Smooth muscle cell (in vitro differentiated cells): ENCODE measurements around the gene NSMCE1. TPM values are rescaled to one million over a fixed set of nuclear protein-coding genes. Genes with fewer than 3 reads are reported as not detected.
"Not testable (repeated sequence)": the region's sequence is repeated elsewhere in the genome, so short reads cannot be mapped to it uniquely, and the experiment has no call there.

Experiments
- DNase-seq: peaks from one replicate; lab custom pipeline; 2025; ENCODE audit not compliant: unreplicated experiment; lab: John Stamatoyannopoulos, UW
- H2AFZ ChIP-seq: fragments of 200-600 bp; sonication (generic); 2 replicates; pipeline ENCODE4 v1.6.0; 2016; ENCODE audit warnings: antibody characterized with exemption, low read depth, mild to moderate bottlenecking
- H3F3A ChIP-seq: fragments of 200-600 bp; sonication (generic); 2 replicates; pipeline ENCODE4 v1.6.0; 2017; ENCODE audit warnings: antibody characterized with exemption, low read depth
- H3K27ac ChIP-seq: fragments of 200-600 bp; sonication (generic); 2 replicates; pipeline ENCODE4 v1.5.1; 2016; ENCODE audit warnings: low read depth, mild to moderate bottlenecking
- H3K27me3 ChIP-seq: fragments of 200-600 bp; sonication (generic); 2 replicates; pipeline ENCODE4 v1.6.1; 2016; ENCODE audit warnings: low read depth, mild to moderate bottlenecking
- H3K36me3 ChIP-seq: fragments of 200-600 bp; sonication (generic); 2 replicates; pipeline ENCODE4 v1.5.1; 2016; ENCODE audit warnings: low read depth
- H3K4me1 ChIP-seq: fragments of 200-600 bp; sonication (generic); 2 replicates; pipeline ENCODE4 v1.5.1; 2016; ENCODE audit warnings: low read depth
- H3K4me2 ChIP-seq: fragments of 200-600 bp; sonication (generic); 2 replicates; pipeline ENCODE4 v1.6.0; 2016; ENCODE audit warnings: mild to moderate bottlenecking
- H3K4me3 ChIP-seq: fragments of 200-600 bp; sonication (generic); 2 replicates; pipeline ENCODE4 v1.5.1; 2016; ENCODE audit warnings: mild to moderate bottlenecking
- H3K79me2 ChIP-seq: fragments of 200-600 bp; sonication (generic); 2 replicates; pipeline ENCODE4 v1.6.0; 2016; ENCODE audit warnings: low read depth, mild to moderate bottlenecking
- H3K9ac ChIP-seq: fragments of 200-600 bp; sonication (generic); 2 replicates; pipeline ENCODE4 v1.6.0; 2016; ENCODE audit warnings: low read depth
- H3K9me3 ChIP-seq: fragments of 200-600 bp; sonication (generic); replicated peaks from 2 replicates; pipeline ENCODE4 v1.5.1; 2016; ENCODE audit warnings: low read depth
- H4K20me1 ChIP-seq: fragments of 200-600 bp; sonication (generic); 2 replicates; pipeline ENCODE4 v1.6.0; 2016; ENCODE audit warnings: low read depth
- WGBS: methylation state at CpG from one replicate; pipeline ENCODE4 v1.1.7; 2016; ENCODE audit warnings: low lambda C conversion rate; 5-methylcytosine and 5-hydroxymethylcytosine counted together
- polyA plus RNA-seq: library from polyadenylated mRNA; unstranded; fragments of >200 nt; fragmentation: Nextera tagmentation; extraction: Ambion mirVana; gene quantifications from 2 replicates; pipeline ENCODE4 v1.2.1, GENCODE V29; 2016
- total RNA-seq: library from RNA; depleted of rRNA; stranded (reverse); fragments of >200 nt; gene quantifications from 2 replicates; pipeline ENCODE4 v1.2.3, GENCODE V29; 2014
- TF ChIP-seq, protein P1 (sequence below): fragments of 200-600 bp; sonication (generic); IDR thresholded peaks from 2 replicates; pipeline ENCODE4 v1.5.1; 2017; ENCODE audit warnings: borderline replicate concordance, mild to moderate bottlenecking, antibody characterized with exemption; ENCODE audit not compliant: insufficient read depth, poor library complexity, severe bottlenecking

NSMCE1 gene
- total and polyA plus RNA-seq, 2 experiments from 2014 or later = 36.9 to 59.1 TPM

DNA sequence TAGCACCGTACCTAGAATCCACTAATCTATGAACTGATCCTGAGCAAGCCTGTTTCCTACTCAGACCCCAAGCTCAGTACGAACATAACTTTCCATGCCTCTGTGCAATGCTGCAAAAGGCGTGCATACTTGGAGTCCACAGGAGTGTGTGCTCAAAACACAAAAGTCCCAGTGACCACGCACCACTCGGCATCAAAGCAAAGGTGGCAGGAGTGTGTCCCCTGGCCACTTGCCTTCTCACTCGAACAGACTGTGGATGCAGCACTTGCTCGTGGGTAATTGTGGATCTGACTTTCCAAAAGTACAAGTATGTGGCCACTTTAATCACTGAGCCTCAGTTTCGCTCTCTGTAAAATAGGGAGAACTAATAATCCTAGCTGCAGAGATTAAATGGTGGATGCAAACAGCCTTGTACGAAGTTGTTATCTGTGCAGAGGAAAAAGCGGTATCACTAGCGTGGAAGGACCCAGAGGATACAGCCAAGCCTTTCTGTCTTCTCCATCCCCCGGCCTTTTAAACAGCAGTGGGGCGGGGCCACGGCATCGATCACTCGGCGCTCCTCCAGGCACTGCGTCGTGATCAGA is 65.6 kb downstream of the NSMCE1 start:
- H3F3A ChIP-seq = no peaks in the 10 kb centered on the region
- TF ChIP-seq, protein P1, sequence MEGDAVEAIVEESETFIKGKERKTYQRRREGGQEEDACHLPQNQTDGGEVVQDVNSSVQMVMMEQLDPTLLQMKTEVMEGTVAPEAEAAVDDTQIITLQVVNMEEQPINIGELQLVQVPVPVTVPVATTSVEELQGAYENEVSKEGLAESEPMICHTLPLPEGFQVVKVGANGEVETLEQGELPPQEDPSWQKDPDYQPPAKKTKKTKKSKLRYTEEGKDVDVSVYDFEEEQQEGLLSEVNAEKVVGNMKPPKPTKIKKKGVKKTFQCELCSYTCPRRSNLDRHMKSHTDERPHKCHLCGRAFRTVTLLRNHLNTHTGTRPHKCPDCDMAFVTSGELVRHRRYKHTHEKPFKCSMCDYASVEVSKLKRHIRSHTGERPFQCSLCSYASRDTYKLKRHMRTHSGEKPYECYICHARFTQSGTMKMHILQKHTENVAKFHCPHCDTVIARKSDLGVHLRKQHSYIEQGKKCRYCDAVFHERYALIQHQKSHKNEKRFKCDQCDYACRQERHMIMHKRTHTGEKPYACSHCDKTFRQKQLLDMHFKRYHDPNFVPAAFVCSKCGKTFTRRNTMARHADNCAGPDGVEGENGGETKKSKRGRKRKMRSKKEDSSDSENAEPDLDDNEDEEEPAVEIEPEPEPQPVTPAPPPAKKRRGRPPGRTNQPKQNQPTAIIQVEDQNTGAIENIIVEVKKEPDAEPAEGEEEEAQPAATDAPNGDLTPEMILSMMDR = no peak
- no peaks in the 10 kb centered on the region for H3K9me3 ChIP-seq
- H3K27ac ChIP-seq = peak overlapping the region; percentile 90
- H2AFZ ChIP-seq = peak overlapping the region; percentile 71
- peak overlapping the region; percentile 78 for H3K4me2 ChIP-seq
- H3K9ac ChIP-seq = peak overlapping the region; percentile 90
- 31% methylated on average over 19 of the region's 19 CpGs for WGBS
- peaks cover 7% of the 10 kb centered on the region for H3K4me1 ChIP-seq
- DNase-seq = no peak
- no peaks in the 10 kb centered on the region for H3K36me3 ChIP-seq
- H3K27me3 ChIP-seq = no peaks in the 10 kb centered on the region
- H3K4me3 ChIP-seq = peak overlapping the region; percentile 64
- H4K20me1 ChIP-seq = no peaks in the 10 kb centered on the region
- H3K79me2 ChIP-seq = peaks cover 6% of the 10 kb centered on the region

DNA sequence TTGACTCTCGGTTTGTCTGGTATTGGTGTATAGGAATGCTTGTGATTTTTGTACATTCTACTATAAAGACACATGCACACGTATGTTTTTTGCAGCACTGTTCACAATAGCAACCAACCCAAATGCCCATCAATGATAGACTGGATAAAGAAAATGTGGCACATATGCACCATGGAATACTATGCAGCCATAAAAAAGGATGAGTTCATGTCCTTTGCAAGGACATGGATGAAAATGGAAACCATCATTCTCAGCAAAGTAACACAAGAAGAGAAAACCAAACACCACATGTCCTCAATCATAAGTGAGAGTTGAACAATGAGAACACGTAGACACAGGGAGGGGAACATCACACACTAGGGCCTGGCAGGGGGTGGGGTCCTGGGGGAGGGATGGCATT is 67.7 kb downstream of the NSMCE1 start:
- DNase-seq, H3F3A ChIP-seq, H4K20me1 ChIP-seq, H3K4me1 ChIP-seq, H3K9ac ChIP-seq, H3K4me2 ChIP-seq, H3K79me2 ChIP-seq, H3K36me3 ChIP-seq, H3K9me3 ChIP-seq, H2AFZ ChIP-seq, H3K27ac ChIP-seq, H3K4me3 ChIP-seq, H3K27me3 ChIP-seq: not testable (repeated sequence)
- WGBS = 93% methylated on average over 3 of the region's 3 CpGs

DNA sequence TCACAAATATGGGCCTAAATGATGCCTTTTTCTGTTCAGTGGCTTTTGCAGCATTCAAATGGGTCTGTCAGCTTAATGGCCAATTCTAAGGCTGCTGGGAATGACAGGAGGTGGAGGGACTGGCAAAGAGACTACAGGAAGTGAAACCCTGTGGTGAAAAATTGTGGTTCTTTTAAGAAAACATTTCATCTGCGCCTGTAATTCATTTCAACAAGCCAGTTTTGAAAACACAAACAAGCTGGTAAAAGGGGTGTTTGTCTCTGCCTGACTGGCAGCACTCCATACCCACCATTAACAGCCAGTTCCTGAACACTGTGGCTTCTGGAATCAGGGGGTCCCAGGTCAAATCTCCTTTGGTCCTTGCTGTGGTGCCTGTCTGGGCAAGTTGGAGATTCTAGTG is 68.8 kb downstream of the NSMCE1 start:
- Histone ChIP-seq H3K27ac (no peak overlapping the region), H3K9me3 (no peaks in the 10 kb centered on the region), H3F3A (no peaks in the 10 kb centered on the region), H3K27me3 (no peaks in the 10 kb centered on the region), H3K4me1 (peaks cover 6% of the 10 kb centered on the region), H3K4me3 (no peak overlapping the region), H3K9ac (no peak overlapping the region), H3K36me3 (no peaks in the 10 kb centered on the region), H3K4me2 (no peak overlapping the region), H4K20me1 (no peaks in the 10 kb centered on the region), H2AFZ (no peak overlapping the region), H3K79me2 (peaks cover 4% of the 10 kb centered on the region)
- no peak for DNase-seq
- WGBS = 84% methylated on average over 1 of the region's 1 CpG
- TF ChIP-seq, protein P1 = no peak

DNA sequence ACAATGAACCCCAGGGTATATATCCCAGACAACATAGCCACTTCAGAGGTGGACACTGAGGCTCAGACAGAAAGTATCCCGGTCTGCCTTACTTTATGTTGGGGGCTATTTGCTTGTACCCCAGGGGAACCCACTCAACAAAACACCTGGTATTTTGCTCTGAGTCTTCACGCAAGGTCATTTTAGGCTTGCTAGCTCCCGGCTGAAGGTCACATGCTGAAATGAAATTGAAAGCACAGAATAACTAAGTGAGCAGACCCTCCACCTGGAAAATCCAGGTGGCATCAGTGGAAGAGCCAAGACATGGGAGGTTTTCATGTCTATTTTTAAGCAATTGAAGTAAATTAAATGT is 69.4 kb downstream of the NSMCE1 start:
- TF ChIP-seq, protein P1 = no peak
- no peak overlapping the region for H3K4me3 ChIP-seq
- H3F3A ChIP-seq = no peaks in the 10 kb centered on the region
- no peaks in the 10 kb centered on the region for H4K20me1 ChIP-seq
- peak overlapping the region; percentile 24 for H2AFZ ChIP-seq
- H3K9me3 ChIP-seq = no peaks in the 10 kb centered on the region
- DNase-seq = no peak
- peaks cover under 1% of the 10 kb centered on the region for H3K4me1 ChIP-seq
- H3K36me3 ChIP-seq = no peaks in the 10 kb centered on the region
- WGBS = 97% methylated on average over 3 of the region's 3 CpGs
- H3K9ac ChIP-seq = no peak overlapping the region
- H3K27ac ChIP-seq = no peak overlapping the region
- no peak overlapping the region for H3K4me2 ChIP-seq
- H3K79me2 ChIP-seq = no peaks in the 10 kb centered on the region
- H3K27me3 ChIP-seq = no peaks in the 10 kb centered on the region
